Endothelial cell of umbilical vein (primary cell): Measurements from ENCODE around the gene FILIP1L.

ENCODE experiments used
- EZH2 ChIP-seq: IDR thresholded peaks from 2 replicates; pipeline ENCODE4 v1.6.1; 2012; ENCODE audit warnings: borderline replicate concordance, low read depth, mild to moderate bottlenecking, moderate library complexity, low read length, inconsistent platforms; ENCODE audit not compliant: severe bottlenecking
- FOS ChIP-seq: IDR thresholded peaks from 2 replicates; pipeline ENCODE4 v1.6.1; 2011; ENCODE audit warnings: mild to moderate bottlenecking, low read length, moderate library complexity, borderline replicate concordance; ENCODE audit not compliant: insufficient read depth
- GATA2 ChIP-seq: IDR thresholded peaks from 2 replicates; pipeline ENCODE4 v1.7.0; 2011; ENCODE audit warnings: low read depth, mild to moderate bottlenecking, moderate library complexity, mixed read lengths, low read length; ENCODE audit not compliant: insufficient read length, insufficient read depth
- JUN ChIP-seq: IDR thresholded peaks from 2 replicates; pipeline ENCODE4 v1.6.1; 2011; ENCODE audit warnings: borderline replicate concordance, low read depth; ENCODE audit not compliant: insufficient read length, insufficient read depth
- MYC ChIP-seq: IDR thresholded peaks from one replicate; pipeline ENCODE4 v1.6.1; 2011; ENCODE audit warnings: mild to moderate bottlenecking, low read depth, low read length
- POLR2A ChIP-seq: IDR thresholded peaks from 2 replicates; pipeline ENCODE4 v1.6.1; 2012; ENCODE audit warnings: low read depth, mild to moderate bottlenecking, control low read depth, low read length
- POLR2AphosphoS5 ChIP-seq: IDR thresholded peaks from 2 replicates; pipeline ENCODE4 v1.6.1; 2012; ENCODE audit warnings: low read depth, mild to moderate bottlenecking, control low read depth, low read length, moderate library complexity; ENCODE audit not compliant: insufficient read depth
- TF ChIP-seq, protein P1 (sequence below), 2 donors: IDR thresholded peaks; 1 replicate in 1 of 2; 2 replicates in 1 of 2; pipeline ENCODE4 v1.5.1; 2011; ENCODE audit warnings: low read length in 2 of 2, mild to moderate bottlenecking in 2 of 2, moderate library complexity in 2 of 2, control low read depth in 1 of 2, inconsistent platforms in 1 of 2, low read depth in 1 of 2; ENCODE audit not compliant: insufficient read depth in 1 of 2; ENCODE audit errors: extremely low read depth in 1 of 2
- TF ChIP-seq, protein P2 (sequence below): IDR thresholded peaks from 2 replicates; pipeline ENCODE4 v1.6.1; 2011; ENCODE audit not compliant: insufficient read depth, insufficient read length

DNA sequence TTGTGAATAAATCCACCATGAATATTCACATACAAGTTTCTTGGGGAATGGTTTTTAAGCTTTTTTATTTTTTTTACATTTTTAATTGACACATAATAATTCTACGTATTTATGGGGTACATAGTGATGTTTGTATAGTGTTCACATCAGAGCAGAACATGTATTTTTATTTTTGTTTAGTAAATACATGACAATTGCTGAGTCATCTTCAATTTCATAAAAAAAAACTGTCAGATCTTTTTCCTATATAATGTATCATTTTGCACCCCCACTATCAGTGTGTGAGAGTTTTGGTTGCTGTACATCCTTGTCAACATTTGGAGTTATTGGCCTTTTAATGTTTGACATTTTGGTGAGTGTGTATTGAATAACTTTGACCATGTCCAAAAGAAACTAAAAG, 39.9 kb upstream of the FILIP1L start:
- TF ChIP-seq POLR2A (no peak), EZH2 (no peak), POLR2AphosphoS5 (no peak), JUN (no peak), MYC (no peak), GATA2 (no peak), FOS (no peak)
- TF ChIP-seq, protein P1, sequence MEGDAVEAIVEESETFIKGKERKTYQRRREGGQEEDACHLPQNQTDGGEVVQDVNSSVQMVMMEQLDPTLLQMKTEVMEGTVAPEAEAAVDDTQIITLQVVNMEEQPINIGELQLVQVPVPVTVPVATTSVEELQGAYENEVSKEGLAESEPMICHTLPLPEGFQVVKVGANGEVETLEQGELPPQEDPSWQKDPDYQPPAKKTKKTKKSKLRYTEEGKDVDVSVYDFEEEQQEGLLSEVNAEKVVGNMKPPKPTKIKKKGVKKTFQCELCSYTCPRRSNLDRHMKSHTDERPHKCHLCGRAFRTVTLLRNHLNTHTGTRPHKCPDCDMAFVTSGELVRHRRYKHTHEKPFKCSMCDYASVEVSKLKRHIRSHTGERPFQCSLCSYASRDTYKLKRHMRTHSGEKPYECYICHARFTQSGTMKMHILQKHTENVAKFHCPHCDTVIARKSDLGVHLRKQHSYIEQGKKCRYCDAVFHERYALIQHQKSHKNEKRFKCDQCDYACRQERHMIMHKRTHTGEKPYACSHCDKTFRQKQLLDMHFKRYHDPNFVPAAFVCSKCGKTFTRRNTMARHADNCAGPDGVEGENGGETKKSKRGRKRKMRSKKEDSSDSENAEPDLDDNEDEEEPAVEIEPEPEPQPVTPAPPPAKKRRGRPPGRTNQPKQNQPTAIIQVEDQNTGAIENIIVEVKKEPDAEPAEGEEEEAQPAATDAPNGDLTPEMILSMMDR (IDR thresholded peaks at IDR 0.05; ENCODE audit: extremely low read depth in 1 of 2, insufficient read depth in 1 of 2, low read depth in 1 of 2, low read length in 2 of 2) = no peak
- TF ChIP-seq, protein P2, sequence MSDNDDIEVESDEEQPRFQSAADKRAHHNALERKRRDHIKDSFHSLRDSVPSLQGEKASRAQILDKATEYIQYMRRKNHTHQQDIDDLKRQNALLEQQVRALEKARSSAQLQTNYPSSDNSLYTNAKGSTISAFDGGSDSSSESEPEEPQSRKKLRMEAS = no peak
